ENCODE results near the gene LTBP2.

LTBP2 gene

DNA sequence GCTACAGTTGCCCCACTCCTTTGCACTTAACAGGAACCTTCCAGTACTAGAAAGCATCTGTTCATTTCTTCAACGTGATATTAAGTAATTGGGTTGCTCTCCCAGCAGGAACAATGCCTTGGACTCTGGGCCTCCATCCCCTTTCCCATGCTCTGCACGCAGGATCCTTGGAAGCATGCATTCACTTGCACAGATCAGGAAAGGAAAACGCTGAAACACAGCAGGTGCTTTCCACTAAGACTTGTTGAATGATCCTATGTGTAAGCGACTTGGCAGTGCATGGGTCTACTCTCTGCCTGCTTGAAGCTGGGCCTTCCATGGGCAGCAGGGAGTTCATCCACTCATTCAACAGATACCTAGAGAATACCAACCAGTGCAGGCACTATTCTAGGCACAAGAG lies 2.3 kb downstream of the LTBP2 start:
- no peak for FAIRE-seq
- TF ChIP-seq POLR2A (IDR thresholded peaks at IDR 0.05; ENCODE audit: low read depth, low read length) (no peak), TAF1 (IDR thresholded peaks at IDR 0.05; ENCODE audit: borderline replicate concordance, low read depth, low read length) (no peak), POLR2AphosphoS5 (IDR thresholded peaks at IDR 0.05; ENCODE audit: low read depth, low read length) (no peak)

DNA sequence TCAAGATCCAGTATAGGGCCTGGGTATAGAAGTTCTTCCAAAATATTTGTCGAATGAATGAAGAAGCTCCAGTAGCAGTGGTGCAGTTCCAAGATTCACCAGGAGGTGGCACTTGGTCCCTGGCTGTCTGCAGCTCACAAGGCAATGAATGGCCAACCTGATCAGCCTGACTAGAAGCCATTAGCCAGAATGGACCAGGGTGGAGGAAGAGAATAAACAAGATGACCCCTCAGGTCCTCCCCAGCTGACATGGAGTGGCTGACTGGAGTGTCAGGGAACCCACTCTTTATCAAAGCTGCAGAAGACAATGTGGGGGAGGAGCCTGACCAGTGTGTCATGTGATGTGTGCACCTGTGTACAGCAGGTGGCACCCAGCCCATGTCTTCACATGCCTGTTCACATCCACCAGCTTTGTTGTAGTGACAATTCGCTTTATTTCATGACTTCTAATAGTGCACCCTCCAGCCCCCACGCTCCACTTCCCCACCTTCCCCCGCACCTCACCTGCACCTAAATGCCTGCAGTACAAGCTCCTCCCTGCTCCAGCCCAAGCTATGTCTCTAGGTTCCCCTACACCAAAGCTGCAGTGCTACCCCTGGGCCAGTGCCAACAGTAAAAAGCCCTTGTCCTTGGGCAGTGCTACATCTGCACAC lies 3.0 kb downstream of the LTBP2 start:
- DNase-seq (ENCODE audit: insufficient read length): peak; percentile 52
- peak; percentile 92 for FAIRE-seq
- TF ChIP-seq TAF1 (IDR thresholded peaks at IDR 0.05; ENCODE audit: borderline replicate concordance, low read depth, low read length) (no peak), POLR2AphosphoS5 (IDR thresholded peaks at IDR 0.05; ENCODE audit: low read depth, low read length) (no peak), POLR2A (IDR thresholded peaks at IDR 0.05; ENCODE audit: low read depth, low read length) (no peak)

More for the DNA sequence above, 2.3 kb downstream of the LTBP2 start:
- DNase-seq (ENCODE audit: insufficient read length): no peak

- no peak for FAIRE-seq
- no peak for DNase-seq (ENCODE audit: insufficient read length)
- no peak for TF ChIP-seq TAF1 (IDR thresholded peaks at IDR 0.05; ENCODE audit: borderline replicate concordance, low read depth, low read length)
- no peak for TF ChIP-seq POLR2A (IDR thresholded peaks at IDR 0.05; ENCODE audit: low read depth, low read length)
- TF ChIP-seq POLR2AphosphoS5 (IDR thresholded peaks at IDR 0.05; ENCODE audit: low read depth, low read length): no peak
Observed at GRCh38 chr14:74606727-74607126, 5.3 kb downstream of the LTBP2 start.

GRCh38 chr14:74605531-74606223 lies 6.4 kb downstream of the LTBP2 start:
- FAIRE-seq (no peak), DNase-seq (ENCODE audit: insufficient read length) (no peak)
- TF ChIP-seq POLR2AphosphoS5 (IDR thresholded peaks at IDR 0.05; ENCODE audit: low read depth, low read length) (no peak), POLR2A (IDR thresholded peaks at IDR 0.05; ENCODE audit: low read depth, low read length) (no peak), TAF1 (IDR thresholded peaks at IDR 0.05; ENCODE audit: borderline replicate concordance, low read depth, low read length) (no peak)

DNA sequence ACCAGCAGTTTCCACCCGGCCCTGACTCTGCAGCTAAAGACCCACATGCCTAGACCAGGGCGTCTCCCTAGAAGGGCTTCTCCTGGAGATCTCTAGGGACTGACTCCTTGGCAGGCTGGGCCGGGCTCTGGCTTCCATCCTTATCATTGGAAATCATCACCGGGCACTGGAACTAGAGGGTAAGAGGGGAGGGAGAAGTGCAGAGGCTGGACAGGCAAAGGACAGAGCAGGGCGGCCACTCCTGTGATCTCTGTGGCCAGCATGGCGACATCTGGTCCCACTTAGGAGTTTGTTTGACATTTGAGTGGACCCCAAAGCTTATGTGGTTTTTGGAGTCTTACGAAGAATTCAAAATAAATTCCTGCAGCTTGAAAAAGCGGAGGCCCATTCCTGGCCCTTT lies 7.1 kb downstream of the LTBP2 start:
- no peak for DNase-seq (ENCODE audit: insufficient read length)
- TF ChIP-seq POLR2A (IDR thresholded peaks at IDR 0.05; ENCODE audit: low read depth, low read length): no peak
- TF ChIP-seq TAF1 (IDR thresholded peaks at IDR 0.05; ENCODE audit: borderline replicate concordance, low read depth, low read length): no peak
- no peak for TF ChIP-seq POLR2AphosphoS5 (IDR thresholded peaks at IDR 0.05; ENCODE audit: low read depth, low read length)
- no peak for FAIRE-seq

DNA sequence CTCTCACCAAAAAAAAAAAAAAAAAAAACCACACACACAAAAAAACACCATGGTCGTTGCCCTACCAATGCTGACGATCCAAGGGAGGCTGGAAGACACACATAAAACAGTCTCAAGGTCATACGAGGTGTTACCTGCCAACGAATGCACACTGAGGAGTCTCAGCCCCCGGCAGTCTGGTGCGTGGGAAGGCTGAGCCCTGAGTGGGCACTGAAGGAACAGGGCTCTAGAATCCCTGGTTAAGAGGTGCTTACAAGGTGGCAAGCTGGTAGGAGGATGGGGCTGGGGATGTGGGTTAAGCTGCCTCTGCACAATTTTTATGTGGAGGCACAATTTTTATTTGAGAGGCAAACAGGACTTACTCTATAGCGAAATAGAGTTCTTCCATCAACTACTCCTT lies 7.9 kb downstream of the LTBP2 start:
- DNase-seq (ENCODE audit: insufficient read length) (no peak), FAIRE-seq (no peak)
- TF ChIP-seq TAF1 (IDR thresholded peaks at IDR 0.05; ENCODE audit: borderline replicate concordance, low read depth, low read length) (no peak), POLR2A (IDR thresholded peaks at IDR 0.05; ENCODE audit: low read depth, low read length) (no peak), POLR2AphosphoS5 (IDR thresholded peaks at IDR 0.05; ENCODE audit: low read depth, low read length) (no peak)

DNA sequence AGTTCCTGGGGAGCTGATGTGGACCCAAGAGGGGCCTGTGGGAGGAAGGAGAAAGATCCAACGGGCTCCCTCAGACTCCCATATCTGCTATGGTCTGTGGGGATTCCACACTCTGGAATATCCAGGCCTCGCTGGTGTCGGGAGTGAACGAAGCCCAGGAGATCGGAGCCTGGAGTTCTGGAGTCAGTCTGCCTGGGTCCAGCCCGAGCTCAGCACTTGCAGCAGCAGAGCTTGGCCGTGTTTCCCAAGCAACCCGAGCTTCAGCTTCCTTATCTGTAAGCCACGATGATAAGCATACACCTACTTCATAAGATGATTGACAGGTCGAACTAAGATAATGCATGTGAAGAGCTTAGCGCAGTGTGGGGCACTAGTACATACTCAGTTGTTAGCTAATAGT lies 10.1 kb downstream of the LTBP2 start:
- DNase-seq (ENCODE audit: insufficient read length) (no peak), FAIRE-seq (no peak)
- TF ChIP-seq TAF1 (IDR thresholded peaks at IDR 0.05; ENCODE audit: borderline replicate concordance, low read depth, low read length) (no peak), POLR2AphosphoS5 (IDR thresholded peaks at IDR 0.05; ENCODE audit: low read depth, low read length) (no peak), POLR2A (IDR thresholded peaks at IDR 0.05; ENCODE audit: low read depth, low read length) (no peak)

DNA sequence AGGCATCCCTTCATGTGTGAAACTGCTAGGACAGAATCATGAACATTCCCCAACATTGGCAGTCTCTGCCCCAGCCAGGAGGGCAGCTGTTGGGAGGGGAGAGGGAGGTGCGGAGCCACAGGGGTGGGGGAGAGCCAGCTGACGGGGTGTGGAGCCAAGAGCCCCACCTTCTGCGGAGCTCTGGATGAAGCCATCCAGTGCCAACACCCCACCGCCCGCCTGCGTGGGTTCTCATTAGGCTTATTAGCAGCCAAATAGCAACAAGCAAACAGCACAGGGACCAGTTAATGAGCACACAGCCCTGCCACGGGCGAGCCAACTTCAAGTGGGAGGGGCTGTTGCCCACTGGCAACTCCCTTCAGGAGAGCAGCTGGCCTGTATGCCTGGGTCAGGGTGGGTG lies 12.1 kb downstream of the LTBP2 start:
- no peak for FAIRE-seq
- no peak for DNase-seq (ENCODE audit: insufficient read length)
- TF ChIP-seq POLR2AphosphoS5 (IDR thresholded peaks at IDR 0.05; ENCODE audit: low read depth, low read length) (no peak), TAF1 (IDR thresholded peaks at IDR 0.05; ENCODE audit: borderline replicate concordance, low read depth, low read length) (no peak), POLR2A (IDR thresholded peaks at IDR 0.05; ENCODE audit: low read depth, low read length) (no peak)

DNA sequence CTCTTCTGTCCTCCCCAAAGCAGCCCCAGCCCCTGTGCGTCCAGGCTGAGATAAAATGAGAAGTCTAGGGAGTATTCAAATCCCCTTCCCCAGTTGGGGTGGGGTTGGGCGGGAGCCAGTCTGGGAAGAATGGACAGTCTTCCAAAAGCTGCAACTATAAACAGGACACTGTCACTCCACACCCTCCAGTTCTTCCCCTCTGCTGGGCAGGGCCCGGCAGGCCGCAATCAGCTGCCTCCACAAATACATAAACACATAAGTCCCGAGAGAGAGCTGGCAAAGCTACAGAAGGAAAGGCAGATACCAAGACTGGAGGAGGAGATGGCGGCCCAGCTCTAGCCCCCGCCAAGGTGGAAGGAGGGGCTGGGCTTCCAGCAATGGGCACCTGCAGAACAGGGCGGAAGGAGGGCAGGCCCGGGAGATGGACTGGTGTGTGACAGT lies 12.7 kb downstream of the LTBP2 start:
- FAIRE-seq (no peak), DNase-seq (ENCODE audit: insufficient read length) (no peak)
- TF ChIP-seq POLR2AphosphoS5 (IDR thresholded peaks at IDR 0.05; ENCODE audit: low read depth, low read length): no peak

DNA sequence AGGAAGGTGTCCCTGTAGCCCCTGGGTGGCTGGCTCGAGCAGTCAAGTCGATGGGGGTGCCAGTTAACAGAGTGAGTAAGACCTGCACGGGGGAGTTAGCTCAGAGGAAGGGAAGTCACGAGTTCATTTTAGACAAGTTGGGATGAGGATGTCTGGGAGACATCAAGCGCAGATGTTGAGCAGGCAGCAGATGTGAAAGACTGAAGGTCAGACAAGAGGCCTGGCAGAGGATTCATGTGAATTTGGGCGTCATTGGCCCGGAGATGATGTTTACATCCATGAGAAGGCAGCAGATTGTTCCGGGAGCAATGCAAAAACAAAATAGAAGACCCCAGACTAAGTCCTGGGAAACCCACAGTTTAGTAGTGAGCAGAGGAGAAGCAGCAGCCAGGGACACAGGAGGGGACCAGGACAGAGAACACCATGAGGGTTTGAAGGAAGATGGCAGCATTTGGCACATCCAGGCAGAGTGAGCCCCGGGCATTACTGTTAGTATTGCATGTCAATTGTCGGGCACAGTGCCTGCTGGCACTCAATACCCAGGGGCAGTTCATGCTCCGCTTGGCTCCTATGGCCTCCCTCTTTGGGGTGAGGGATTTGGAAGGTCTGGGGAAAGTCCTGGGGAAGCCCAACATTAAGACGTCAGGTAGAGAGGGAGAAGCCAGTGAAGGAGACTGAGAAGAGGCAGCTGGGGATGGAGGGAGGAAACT lies 15.1 kb downstream of the LTBP2 start:
- DNase-seq (ENCODE audit: insufficient read length) (no peak), FAIRE-seq (no peak)
- TF ChIP-seq TAF1 (IDR thresholded peaks at IDR 0.05; ENCODE audit: borderline replicate concordance, low read depth, low read length) (no peak), POLR2AphosphoS5 (IDR thresholded peaks at IDR 0.05; ENCODE audit: low read depth, low read length) (no peak), POLR2A (IDR thresholded peaks at IDR 0.05; ENCODE audit: low read depth, low read length) (no peak)

DNA sequence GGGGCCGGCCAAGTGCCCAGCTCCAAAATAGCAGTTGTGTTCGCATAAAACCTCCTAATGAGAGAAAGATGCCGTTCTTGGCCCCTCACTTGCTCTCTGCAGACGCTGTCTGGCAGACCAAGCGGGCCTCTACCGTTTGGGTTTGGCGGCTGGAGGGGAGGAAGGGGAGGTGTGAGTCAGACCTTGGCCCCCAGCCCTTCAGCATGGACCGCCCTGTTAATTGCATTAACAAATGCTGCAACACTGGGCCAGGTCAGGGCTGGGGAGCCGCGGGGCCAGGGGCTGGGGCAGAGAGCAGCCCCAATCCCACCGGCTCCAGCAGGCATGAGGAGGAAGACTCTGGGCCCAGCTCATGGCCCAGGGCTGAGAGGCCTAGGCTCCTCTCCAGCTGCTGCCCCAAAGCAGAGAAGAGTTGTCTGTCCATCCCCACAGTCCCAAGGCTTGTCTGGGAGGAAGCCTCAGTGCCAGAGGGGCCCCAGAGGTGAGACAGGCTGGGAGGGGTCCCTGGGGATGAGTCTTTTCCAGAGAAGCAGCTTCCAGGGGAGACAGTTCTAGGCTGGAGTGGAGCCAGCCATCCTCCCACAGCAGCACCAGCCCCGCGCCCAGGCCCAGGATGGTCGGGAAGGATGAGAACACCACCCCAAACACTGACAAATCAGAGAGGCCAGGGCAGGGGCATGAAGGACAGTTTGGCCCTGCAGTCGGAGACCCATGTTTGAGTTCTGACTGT lies 16.9 kb downstream of the LTBP2 start:
- no peak for FAIRE-seq
- DNase-seq (ENCODE audit: insufficient read length): no peak
- TF ChIP-seq POLR2AphosphoS5 (IDR thresholded peaks at IDR 0.05; ENCODE audit: low read depth, low read length) (no peak), TAF1 (IDR thresholded peaks at IDR 0.05; ENCODE audit: borderline replicate concordance, low read depth, low read length) (no peak), POLR2A (IDR thresholded peaks at IDR 0.05; ENCODE audit: low read depth, low read length) (no peak)

Measured in GM12892 (cell line).